Thyroid gland (tissue), 4 donors: Measurements from ENCODE around the gene LENG1.
A peak's percentile ranks its signal among the peaks of the same experiment; 100 is the strongest.

Experiments used
- POLR2A ChIP-seq, 2 donors: fragments of 450-650 bp; IDR thresholded peaks; one replicate each; pipeline ENCODE4 v1.6.1; 2017; ENCODE audit warnings: antibody characterized with exemption in 2 of 2, mild to moderate bottlenecking in 2 of 2, moderate library complexity in 1 of 2
- TF ChIP-seq, protein P1 (sequence below), 6 experiments: fragments of 200-600 bp in 3 of 6; fragments of 450-650 bp in 3 of 6; sonication (generic) in 3 of 6; IDR thresholded peaks; one replicate each; pipeline ENCODE4 v1.5.1; 2016 to 2019; ENCODE audit warnings: antibody characterized with exemption in 6 of 6, mild to moderate bottlenecking in 2 of 6, inconsistent platforms in 1 of 6, moderate library complexity in 1 of 6

DNA sequence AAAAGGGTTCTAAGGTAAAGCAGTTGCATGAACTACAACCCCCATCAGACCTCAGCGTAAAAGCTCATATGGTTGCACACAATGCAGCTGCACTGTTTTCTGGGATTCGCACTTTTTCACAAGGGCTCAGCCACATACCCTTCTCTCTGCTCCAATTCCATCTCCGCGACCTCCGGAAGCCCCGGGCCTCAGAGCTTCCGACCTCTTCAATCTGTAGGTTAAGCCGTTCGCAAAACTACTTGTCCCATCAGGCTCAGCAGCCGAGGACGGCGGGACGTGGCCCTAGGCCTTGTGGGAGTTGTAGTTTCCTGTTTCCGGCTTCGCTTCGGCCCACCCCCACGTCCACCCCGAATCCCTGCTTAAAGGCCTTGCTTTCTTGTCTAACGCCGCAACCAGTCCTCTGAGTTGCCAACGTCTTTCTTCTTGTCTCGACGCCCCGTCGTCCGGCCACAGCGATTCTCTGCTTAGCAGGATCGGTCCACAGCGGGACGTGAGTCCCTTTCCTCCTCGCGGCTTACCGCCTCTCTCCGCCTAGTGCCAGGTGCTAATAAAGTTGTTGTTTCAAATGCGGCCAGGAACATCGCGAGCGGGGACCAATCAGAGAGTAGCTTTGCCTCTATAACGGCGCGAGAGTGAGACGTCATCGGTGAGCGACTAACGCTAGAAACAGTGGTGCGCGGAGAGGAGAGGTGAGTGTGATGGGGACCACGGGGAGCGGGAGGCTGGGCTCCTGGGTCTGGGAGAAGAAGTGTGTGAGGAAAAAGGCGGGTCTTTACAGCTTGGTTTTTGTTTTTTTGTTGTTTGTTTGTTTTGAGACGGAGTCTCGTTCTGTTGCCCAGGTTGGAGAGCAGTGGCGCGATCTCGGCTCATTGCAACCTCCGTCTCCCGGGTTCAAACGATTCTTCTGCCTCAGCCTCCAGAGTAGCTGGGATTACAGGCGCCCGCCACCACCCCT, 44.1 kb downstream of the LENG1 start, which contains the start of the genes PRPF31 and TFPT:
- peak; percentile 3 to 60 for TF ChIP-seq POLR2A (IDR thresholded peaks at IDR 0.05)
- TF ChIP-seq, protein P1, sequence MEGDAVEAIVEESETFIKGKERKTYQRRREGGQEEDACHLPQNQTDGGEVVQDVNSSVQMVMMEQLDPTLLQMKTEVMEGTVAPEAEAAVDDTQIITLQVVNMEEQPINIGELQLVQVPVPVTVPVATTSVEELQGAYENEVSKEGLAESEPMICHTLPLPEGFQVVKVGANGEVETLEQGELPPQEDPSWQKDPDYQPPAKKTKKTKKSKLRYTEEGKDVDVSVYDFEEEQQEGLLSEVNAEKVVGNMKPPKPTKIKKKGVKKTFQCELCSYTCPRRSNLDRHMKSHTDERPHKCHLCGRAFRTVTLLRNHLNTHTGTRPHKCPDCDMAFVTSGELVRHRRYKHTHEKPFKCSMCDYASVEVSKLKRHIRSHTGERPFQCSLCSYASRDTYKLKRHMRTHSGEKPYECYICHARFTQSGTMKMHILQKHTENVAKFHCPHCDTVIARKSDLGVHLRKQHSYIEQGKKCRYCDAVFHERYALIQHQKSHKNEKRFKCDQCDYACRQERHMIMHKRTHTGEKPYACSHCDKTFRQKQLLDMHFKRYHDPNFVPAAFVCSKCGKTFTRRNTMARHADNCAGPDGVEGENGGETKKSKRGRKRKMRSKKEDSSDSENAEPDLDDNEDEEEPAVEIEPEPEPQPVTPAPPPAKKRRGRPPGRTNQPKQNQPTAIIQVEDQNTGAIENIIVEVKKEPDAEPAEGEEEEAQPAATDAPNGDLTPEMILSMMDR (IDR thresholded peaks at IDR 0.05), result no peak
